Myocyte (in vitro differentiated cells): Measurements from ENCODE around the gene PDE9A. TPM values are rescaled to one million over a fixed set of nuclear protein-coding genes. Genes with fewer than 3 reads are reported as not detected.
"Not testable (repeated sequence)": the region's sequence is repeated elsewhere in the genome, so short reads cannot be mapped to it uniquely, and the experiment has no call there.

Source experiments
- DNase-seq: peaks from one replicate; pipeline ENCODE4 v3.0.0-alpha.2; 2012; ENCODE audit warnings: low read depth
- total RNA-seq: library from RNA; depleted of rRNA; stranded (reverse); fragments of >200 nt; gene quantifications from 2 replicates; pipeline ENCODE4 v1.2.3, GENCODE V29; 2014

The PDE9A gene
- total RNA-seq, 1 donor from 2014 or later: not detected

- no peak for DNase-seq
Measured at GRCh38 chr21:42624095-42624790, 29.2 kb upstream of the PDE9A start.

GRCh38 chr21:42624936-42625335 is 28.5 kb upstream of the PDE9A start:
- no peak for DNase-seq

- no peak for DNase-seq
Measured at GRCh38 chr21:42626171-42626570, 27.2 kb upstream of the PDE9A start.

- DNase-seq: no peak
Measured at GRCh38 chr21:42627527-42628289, 25.7 kb upstream of the PDE9A start.

DNA sequence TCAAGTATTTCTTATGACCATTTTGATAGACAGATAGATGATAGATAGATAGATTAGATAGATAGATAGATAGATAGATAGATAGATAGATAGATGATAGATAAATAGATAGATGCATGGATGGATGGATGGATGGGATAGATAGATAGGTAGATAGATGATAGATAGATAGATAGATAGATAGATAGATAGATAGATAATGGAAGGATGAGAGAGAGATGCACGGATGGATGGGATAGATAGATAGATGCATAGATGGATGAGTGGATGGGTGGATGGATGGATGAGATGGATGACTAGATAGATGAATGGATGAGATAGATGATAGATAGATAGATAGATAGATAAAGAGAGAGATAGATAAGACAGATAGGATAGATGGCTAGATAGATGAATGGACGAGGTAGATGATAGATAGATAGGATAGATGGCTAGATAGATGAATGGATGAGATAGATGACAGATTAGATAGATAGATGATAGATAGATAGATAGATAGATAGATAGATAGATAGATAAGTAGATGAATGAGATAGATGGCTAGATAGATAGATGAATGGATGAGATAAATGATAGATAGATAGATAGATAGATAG is 24.9 kb upstream of the PDE9A start:
- not testable (repeated sequence) for DNase-seq

GRCh38 chr21:42629933-42630589 is 23.4 kb upstream of the PDE9A start:
- DNase-seq: no peak

DNA sequence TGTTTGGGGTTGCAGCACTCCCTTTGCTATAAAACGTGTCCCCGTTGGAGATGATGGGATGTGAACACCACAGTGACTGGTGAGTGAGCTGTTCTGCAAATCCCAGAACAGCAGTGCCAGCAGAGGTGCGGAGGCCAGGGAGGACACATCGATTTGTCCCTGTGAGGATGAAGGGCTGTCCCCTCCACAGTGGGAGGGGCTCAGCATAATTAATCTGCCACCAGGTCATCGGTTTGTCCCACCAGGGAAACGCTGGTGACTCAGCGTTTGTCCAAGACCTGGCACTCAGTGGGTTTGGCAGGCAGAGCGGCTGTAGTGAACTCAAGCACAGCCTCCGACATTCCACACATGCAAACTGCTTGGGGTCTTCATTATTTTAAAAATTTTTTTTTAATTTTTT is 22.8 kb upstream of the PDE9A start:
- no peak for DNase-seq

GRCh38 chr21:42631142-42631541 is 22.3 kb upstream of the PDE9A start:
- no peak for DNase-seq

DNA sequence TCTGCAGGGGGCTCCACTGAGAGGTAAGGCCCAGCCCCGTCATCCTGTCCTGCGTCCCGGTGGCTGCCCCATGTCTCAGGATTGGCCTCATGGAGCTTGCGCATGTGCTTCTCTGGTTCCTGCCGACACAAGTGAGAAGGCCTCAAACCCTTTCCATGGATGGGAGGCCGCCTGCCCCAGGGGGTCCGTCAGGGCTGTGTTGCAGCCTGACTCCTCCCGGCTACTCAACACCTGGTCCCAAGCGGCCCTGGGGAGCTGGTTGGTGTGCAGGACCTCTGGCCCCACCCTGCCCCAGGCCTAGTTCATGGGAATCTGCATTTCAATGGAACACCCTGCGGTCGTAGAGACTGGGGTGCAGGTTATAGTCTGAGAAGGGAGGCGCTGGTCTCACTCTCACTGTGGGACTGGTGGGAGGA is 21.1 kb upstream of the PDE9A start:
- no peak for DNase-seq

DNA sequence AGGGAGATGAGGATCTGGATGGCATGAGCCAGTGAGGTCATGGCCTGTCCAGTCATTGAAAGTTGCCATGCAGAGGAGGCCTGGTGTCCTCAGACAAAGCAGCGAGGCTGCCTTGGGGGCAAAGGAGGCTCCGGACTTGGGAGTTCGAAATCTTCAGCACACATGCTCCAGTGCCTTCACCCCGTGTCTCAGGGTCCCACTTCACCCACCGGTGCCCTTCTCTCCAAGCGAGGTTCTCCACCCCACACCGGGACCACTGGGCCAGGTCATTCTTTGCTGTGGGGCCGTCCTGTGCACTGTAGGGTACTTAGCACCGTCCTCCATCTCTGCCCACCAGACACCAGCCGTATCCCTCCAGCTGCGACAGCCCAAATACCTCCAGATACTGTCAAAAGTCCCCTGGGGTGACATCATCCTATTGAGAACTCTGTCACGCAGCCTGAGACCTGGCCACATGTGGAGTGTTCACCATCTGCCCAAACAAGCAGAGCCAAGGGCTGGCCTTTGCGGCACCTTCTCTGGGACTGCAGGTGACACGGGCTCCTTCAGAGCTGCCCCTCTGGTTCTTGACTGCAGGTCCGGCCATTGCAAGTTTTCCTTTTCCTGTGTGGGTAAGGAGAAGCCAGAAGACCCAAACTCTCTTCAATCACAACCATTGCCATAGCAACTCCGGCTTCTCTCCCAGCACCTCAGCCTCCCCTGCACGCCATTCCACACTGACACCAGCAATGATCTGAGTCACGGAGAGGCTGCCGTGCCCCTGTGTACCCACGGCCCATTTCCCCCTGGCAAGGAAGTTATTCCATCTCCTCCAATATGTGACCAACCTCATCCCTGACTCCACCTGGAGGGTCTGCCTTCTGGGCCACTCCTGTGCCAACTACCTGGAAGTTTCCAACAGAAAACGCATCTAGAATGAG is 20.4 kb upstream of the PDE9A start:
- DNase-seq: no peak

DNA sequence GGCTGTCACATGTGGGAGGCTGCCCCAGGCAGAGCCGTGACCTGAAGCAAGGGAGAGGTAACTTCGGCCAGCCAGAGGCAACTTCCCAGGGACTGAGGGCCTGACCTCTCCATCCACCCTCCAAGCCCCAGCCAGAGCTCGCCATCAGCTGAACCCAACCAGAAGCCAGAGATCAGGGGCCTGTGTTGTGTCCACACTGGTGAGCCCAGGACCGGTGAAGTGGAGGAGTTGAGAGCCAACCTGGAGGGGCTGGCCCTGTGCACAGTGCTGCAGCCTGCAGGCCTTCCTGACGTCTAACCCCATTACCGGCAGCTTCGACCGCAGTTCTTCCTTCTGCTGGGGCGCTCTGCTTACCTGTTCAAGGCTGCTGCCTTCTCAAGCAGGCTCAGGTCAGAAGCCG is 19.6 kb upstream of the PDE9A start:
- DNase-seq: no peak

GRCh38 chr21:42635848-42636519 is 17.4 kb upstream of the PDE9A start:
- no peak for DNase-seq

DNA sequence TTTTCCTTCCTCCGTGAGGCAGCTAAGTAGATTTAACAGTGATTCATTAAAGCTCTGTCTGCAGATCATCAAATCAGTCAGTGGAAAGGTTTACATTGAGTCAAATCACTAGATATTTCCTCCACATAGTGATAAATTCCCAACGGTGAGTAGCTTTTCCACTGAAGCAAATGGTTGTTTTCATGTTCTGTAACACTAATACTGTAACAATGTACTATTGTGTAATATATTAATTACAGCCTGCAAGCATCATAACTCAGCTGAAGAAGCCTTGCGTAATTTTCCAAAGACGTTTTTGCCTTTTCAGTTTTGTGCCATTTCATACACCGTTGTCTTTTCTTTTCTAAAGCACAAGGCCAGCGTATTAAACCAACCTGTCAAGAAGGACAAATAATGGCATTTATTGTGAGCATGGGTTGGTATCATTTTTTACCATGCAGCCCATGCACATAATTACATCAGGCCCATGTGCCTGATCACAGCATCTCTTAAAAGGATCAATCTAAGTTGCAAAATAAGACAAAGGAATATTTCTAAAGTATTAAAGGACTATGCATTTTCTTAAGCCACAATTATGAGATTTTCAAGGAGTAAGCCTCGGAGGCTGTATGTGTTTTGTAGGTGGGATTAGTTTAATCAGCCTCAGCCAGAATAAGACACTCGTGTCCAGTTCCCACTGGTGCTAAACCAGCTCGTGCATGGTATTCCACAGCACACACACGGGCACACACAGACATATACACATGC is 16.7 kb upstream of the PDE9A start:
- no peak for DNase-seq

- no peak for DNase-seq
Measured at GRCh38 chr21:42637267-42638041, 16.0 kb upstream of the PDE9A start.

DNA sequence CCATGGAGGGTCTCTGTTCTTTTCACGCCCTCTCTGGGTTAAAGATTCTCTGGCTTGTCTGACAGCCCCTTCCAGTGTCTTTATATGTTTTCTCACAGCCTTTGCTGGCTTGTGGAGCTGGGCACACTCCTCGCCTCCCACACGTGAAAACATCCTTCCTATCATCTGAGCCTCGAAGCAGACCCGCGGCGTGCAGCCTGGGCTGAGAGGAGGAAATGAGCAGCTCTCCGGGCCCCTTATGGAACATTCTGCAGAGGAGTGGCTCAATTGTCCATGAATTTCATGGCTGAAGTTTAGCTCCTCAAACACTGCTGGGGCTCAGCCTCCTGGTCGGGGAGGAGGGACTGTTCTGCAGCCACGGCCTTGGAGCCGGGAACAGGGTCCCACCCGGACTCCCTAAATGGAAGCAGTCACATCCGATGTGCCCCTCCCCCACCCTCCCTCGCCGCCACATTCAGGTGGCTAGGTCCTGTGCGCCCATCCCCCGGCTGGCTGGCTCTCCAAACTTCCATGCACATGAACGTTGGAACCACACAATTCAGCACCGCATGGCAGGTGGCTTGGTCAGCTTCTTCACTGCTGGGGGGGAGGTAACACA is 15.1 kb upstream of the PDE9A start:
- DNase-seq: no peak

GRCh38 chr21:42639646-42640152 is 13.7 kb upstream of the PDE9A start:
- DNase-seq: no peak

GRCh38 chr21:42640486-42640885 is 12.9 kb upstream of the PDE9A start:
- DNase-seq: no peak
